Raji (cell line): Measurements from ENCODE around the gene ZMIZ1.
A peak's percentile ranks its signal among the peaks of the same experiment; 100 is the strongest.

ENCODE experiments used
- POLR2A ChIP-seq: IDR thresholded peaks from 2 replicates; pipeline ENCODE4 v1.6.1; 2011; ENCODE audit warnings: low read depth, low read length, control low read depth; ENCODE audit not compliant: insufficient read depth

The ZMIZ1 gene

DNA sequence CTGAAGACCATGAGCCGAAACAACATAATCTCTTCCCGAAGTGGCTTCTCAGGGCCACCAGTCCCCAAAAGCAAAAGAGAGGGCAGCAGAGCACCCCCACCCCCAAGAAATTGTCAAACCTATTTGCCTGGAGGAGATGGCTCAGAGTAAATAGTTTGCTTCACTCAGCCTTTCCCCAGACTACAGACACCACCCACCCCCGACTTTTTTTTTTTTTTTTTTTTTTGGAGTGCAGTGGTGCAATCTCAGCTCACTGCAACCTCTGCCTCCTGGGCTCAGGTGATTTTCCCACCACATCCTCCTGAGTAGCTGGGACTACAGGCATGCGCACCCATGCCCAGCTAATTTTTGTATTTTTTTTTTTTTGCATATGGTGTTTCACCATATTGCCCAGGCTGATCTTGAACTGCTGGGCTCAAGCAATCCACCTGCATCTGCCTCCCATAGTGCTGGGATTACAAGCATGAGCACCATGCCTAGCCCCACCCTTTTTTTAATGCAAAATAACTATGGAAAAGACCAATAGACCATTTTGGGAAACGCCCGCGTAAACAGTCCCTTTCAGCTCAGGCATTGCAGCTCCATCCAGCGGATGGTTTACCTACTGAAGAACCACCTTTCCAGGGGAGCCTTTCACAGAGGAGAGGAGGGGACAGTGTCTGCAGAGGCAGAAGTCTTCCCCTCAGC, 9.7 kb downstream of the ZMIZ1 start:
- no peak for TF ChIP-seq POLR2A

DNA sequence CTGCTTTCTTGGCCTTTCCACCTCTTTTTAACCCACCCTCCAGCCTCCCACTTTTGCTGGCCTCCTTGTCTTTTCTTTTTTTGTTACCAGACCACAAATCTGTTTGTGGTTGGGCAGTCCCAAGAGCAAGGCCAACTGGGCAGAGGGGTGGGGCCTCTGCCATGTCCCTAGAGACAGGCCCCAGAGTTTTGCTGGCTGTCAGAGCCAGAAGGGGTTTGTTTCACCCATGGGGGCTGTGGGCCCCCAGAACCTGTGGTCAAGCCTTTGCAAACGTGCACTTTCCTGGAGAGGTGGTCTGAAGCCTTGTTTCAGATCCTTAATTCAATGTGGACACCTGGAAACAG, 10.3 kb downstream of the ZMIZ1 start:
- no peak for TF ChIP-seq POLR2A

DNA sequence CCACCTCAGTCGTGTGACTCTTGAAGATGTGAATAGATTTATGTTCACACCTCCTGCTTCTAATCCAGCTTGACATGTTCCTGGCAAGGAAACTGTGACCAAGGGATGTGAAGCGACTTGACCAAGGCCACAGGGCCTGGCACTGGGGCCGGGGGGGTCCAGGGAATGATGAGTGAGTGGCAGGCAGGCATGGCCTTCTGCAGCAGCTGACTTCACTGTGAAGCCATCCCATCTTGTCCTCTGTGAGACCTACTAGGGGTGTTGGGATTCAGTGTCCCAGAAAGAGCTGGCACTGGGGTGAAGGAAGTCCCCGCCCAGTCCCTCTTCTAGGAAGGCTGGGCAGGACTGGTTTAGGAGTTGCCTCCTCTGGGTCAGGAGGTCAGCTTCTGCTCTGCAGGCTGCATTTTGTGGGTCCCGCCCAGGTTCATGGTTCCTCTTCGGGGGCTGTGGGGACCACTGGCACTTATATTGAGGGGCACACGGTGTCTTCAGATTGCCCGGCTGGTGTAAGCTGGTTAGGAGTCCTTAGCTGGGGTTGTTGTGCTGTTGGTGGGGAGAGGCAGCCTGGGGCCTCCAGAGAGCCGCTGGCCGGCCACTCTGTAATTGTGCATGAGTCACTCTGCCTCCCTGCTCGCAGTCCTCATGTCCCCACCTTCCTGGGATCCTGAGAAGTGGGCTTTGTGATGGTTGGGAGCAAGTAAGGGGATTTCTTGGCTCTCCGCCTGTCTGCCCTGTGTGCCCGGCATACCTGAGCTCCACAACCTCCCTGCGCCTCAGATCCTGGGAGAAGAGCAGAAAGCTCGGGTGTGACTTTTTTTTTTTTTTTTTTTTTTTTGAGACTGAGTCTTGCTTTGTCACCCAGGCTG, 11.0 kb downstream of the ZMIZ1 start:
- no peak for TF ChIP-seq POLR2A

DNA sequence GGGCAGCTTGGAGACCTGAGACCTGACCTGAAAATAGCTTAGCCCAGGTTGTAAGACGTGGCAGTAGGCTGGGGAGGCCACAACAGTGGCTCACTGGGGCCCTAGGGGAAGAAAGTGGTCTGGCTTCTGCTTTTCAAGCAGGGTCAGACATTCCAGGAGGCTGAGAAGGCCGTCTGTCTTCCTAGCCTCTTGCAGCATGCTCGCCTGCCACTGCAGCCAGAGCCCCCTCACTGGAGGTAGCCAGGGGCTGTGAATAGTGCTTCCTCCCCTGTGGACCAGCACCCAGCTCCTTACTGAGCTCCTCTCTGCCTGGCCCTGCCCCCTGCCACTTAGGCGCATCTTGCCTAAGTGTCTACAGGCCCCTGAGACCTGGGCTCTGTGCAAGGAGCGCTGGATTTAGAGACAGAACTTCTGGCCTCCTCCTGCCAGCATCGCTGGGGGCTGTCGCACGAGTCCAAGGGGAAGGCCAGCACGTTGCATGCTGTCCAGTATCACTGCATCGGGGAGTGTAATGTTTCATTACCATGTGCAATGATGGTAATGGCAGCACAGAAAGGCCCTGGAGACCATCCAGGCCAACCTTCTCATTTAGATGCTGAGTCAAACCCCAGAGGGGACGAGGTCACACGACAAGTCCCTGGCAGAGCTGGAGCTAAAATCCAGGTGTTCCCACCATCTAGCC, 12.7 kb downstream of the ZMIZ1 start:
- no peak for TF ChIP-seq POLR2A

DNA sequence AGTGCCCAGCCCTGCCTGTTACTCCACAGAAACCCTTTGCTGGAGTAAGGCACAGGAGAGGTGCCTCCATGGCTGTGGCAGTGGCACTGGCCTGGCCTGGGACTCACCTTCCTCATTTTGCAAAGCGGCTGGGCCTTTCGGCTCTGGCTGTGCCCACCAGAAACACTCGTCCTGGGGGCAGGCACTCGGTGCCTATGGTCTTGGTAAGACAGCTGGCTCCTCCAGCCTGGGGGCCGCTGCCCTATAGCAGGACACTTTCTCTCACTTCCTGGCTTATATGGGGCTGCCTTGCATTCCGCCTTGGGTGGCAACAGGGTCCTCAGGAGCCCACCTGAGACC, 13.2 kb downstream of the ZMIZ1 start:
- no peak for TF ChIP-seq POLR2A

DNA sequence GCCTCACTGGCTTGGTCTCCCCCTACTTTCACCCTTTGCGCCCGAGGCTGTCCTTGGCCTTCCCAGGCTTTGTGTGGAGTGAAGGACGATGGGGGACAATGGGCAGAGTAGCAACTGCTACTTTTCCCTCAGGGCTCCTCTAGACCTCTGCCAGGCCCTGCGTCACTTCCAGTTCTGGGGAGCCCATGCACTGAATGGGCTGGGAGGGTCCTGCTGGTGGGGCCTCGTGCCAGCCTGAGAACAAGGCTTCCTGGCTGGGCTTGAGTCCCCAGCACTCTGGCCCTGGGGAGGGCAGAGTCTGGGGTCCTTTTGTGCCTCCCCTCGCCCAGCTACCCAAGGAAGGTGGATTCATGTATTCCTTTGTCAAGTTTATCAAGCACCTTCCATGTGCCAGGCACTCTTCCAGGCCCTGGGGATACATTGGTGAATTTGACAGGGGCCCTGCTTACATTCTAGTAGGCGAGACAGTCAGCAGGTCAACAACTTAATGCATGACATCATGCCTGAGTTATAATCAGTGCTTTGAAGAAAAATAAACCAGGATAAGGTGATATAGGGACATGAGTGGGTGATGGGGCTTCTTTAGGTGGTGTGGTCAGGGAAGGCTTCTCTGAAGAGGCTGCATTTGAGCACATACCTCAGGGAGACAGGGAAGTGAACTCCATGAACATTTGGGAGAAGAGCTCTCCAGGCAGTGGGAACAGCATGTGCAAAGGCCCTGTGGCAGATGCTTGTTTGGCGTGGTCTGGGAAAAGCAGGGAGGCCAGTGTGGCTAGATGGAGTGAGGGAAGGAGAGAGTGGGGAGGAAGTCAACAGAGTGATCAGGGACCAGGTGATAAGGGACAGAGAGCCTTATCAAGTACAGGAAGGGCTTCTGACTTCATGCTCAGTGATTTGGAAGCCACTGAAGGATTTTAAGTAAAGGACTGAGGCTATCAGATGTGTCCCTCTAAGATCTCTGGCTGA, 14.1 kb downstream of the ZMIZ1 start:
- no peak for TF ChIP-seq POLR2A

DNA sequence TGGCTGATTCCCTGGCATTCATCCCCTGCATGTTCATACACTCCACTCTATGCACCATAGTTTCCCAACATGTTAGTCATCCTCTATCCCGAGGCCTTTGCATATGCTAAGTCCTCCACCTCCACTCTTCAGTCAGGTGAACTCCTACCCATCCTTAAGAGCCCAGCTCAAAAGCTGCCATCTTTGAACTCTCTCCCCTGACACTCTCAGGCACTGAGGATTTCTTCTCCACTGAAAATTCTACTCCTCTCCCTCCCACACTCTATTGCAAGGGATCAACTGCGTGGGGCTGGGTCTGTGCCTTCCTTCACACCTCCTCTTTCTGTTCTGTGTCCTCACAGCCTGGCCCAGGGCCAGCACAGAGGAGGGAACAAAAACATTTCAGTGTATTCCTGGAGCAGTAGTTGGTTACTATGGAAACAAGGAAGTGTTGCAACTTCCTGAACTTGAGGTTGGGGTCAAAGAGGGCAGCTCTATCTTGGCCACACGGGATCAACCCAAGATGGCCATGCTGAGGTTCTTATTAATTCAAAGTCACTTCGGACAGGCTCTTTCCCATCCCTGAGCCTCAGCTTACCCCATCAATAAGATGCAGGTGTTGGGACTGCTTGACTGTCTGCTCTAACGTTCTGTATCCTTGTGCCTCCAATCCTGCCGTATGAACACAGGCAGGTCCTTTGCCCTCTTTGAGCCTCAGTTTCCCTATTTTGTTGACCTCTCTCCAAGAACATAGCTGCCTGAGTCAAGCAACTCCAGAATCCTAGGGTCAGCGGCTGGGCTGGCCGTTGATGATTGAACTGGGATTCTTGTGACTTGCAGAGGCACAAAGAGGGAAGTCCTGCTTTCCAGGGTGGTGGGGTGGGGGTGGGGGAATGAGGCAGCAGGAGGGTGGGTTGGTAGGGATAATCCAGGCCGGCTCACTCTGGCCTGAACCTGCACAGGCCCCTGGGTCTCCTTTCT, 15.5 kb downstream of the ZMIZ1 start:
- TF ChIP-seq POLR2A, result no peak

DNA sequence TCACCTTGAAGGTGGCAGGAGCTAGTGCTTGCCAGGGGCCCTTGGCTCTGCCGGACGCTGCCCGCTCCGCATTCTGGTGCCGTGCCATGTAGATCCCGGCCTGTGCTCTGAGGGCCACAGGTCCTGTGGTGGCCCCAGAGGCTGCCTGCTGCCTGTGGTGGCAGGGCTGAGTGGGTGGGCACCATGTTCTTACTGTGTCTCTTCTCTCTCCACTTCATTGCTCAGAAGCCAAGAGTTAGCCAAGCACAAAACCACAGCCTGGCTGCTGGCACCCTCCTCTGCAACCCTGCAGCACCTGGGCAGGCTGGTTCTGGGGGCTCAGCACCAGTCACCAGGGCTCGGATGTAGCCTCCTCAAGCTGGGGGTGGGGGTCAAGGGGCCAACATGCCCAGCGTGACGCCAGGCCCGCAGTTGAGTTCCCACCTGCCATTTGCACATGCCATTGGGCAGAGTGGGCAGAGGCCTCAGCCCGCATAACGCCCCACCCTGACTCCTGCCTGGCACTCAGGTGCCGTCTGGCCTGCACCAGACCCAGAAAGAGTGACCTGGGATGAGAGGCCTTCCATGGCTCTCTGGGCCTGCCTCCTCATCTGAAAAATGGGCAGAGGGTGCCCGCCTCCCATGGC, 16.3 kb downstream of the ZMIZ1 start:
- TF ChIP-seq POLR2A, result 0 out of 2 replicates have a peak, but pooled peaks have one; percentile 22

DNA sequence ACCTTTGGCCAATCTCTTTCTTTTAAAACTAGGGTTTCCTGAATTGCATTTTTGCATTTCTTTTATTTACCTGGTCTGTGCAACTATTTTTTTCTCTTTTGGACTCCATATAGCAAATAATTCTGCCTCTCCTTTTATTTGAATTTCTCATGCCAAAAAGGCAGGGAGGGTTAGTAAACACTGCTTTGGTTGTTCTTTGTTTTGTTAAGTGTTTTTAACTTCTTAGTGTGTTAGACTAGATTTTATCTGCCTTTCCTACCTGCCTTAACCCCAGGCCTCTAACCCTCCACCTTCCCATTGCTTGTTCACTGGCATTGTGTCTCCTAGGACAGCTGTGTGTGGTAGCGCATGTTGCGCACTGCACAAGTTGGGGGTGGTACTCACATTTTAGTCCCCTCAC, 18.1 kb downstream of the ZMIZ1 start:
- no peak for TF ChIP-seq POLR2A

DNA sequence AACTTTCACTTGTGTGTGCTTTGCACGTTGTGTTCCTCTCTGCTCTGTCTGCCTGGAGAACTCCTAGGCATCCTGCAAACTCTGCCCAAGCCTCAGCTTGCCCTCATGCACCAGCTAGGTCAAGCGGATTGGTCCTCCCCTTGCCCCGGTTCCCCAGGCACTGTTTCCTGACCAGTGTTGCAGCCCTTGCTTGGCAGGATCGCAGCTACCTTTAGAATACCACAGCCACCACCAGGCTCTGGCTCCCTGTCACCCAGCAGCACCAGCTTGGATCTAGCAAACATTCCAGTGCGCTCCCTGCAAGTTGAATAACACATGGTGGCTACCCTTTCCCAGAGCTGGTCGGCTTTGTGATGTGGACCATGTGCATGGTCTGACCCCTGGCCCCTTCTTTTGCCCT, 19.0 kb downstream of the ZMIZ1 start:
- no peak for TF ChIP-seq POLR2A

DNA sequence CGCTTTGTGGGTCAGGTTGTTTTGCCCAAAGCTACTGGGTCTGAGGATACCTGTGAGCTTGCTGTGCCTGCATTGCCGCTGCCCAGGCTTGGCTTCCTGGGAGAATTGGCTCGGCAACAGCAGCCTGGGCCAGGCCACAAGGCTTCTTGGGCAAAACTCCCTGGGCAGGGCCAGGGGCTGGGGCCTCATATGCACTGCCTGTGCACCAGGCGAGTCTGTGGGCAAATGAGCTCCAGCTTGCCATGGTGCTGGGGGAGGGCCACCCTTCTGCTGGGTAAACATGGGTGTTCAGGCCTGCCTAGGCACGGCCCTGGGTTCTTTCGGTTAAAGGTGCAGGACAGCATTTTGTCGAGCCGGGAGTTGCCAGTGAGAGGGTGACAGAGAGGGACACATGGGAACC, 19.4 kb downstream of the ZMIZ1 start:
- no peak for TF ChIP-seq POLR2A

DNA sequence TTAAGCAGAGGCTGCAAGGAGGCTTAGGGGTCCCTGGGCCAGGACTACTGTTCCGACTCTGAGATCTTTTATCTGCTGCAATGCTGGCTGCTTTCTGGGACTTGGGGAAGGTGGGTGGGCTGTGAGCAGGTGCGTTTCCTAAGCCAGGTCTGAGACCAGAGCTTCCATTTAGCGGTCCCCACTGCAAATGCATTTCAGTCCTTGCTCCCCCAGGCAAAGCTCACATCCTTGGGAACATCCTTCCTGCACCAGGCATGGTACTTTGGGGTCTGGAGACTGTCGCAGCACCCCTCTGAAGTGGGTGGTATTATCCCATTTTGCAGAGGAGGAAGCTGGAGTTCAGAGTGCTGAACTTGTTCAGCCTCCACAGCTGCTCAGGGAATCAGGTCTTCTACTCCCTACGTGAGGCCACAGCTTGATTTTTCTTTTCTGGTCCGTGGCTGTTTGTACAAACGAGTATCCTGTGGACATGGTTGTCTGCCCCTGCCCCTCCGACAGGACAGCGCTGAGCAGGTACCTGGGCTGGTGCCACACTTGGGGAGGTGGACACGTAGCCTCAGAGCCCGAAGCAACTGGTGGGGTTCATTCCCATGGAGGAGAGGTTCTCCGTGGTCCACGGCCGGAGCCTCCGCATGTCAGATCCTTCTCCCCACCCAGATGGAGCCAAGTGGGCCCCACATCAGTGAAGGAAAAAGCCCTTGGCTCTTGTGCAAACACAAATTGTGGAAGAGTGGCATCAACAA, 20.0 kb downstream of the ZMIZ1 start:
- no peak for TF ChIP-seq POLR2A

DNA sequence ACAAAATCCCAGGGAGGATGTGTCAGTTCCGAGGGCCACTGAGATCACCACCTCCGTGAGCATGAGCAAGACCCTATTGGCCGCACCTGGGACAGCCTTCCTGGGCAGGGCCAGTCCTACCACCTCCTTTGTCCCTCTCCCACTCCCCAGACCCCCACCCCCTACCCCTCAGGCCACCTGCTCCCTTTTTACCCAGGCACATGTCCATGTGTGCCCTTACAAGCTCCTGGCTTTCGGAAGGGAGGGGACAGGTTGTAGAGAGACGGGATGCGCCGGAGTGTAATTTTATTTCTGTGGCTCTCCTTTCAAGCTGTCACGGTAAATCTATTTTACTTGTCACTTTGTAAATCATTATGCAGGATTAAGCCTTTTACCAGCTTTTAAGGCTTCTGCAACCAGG, 20.9 kb downstream of the ZMIZ1 start:
- TF ChIP-seq POLR2A, result no peak
